Mesenchymal stem cell (in vitro differentiated cells and primary cell): ENCODE results near the gene PABPC5. TPM values are rescaled to one million over a fixed set of nuclear protein-coding genes. Genes with fewer than 3 reads are reported as not detected.
A peak's percentile ranks its signal among the peaks of the same experiment; 100 is the strongest.

Experiments used
- DNase-seq: peaks from one replicate; pipeline ENCODE4 v3.0.0-alpha.2; 2013
- H2AFZ ChIP-seq: one replicate; pipeline ENCODE4 v1.6.1; 2013; ENCODE audit warnings: low read depth, mild to moderate bottlenecking, control low read depth, inconsistent platforms, low read length, moderate library complexity
- H2AK5ac ChIP-seq: 2 replicates; pipeline ENCODE4 v1.6.1; 2013; ENCODE audit warnings: low read length, moderate library complexity, mild to moderate bottlenecking, inconsistent platforms; ENCODE audit not compliant: severe bottlenecking
- H2BK120ac ChIP-seq: one replicate; pipeline ENCODE4 v1.6.1; 2013; ENCODE audit warnings: low read depth, mild to moderate bottlenecking, inconsistent platforms, low read length, moderate library complexity
- H2BK12ac ChIP-seq, 2 experiments: one replicate each; pipeline ENCODE4 v1.6.1; 2013; ENCODE audit warnings: inconsistent platforms in 2 of 2, low read length in 2 of 2, mild to moderate bottlenecking in 2 of 2, moderate library complexity in 2 of 2, control low read depth in 1 of 2
- H2BK15ac ChIP-seq: one replicate; pipeline ENCODE4 v1.6.1; 2013; ENCODE audit warnings: mild to moderate bottlenecking, low read depth, inconsistent platforms; ENCODE audit not compliant: poor library complexity, severe bottlenecking
- H2BK5ac ChIP-seq: 2 replicates; pipeline ENCODE4 v1.6.1; 2013; ENCODE audit warnings: low read depth, mild to moderate bottlenecking, low read length, control low read depth, inconsistent platforms; ENCODE audit not compliant: poor library complexity, severe bottlenecking
- H3K14ac ChIP-seq, 2 experiments: one replicate each; pipeline ENCODE4 v1.6.1; 2013; ENCODE audit warnings: inconsistent platforms in 2 of 2, low read length in 2 of 2, control low read depth in 1 of 2, mild to moderate bottlenecking in 1 of 2, moderate library complexity in 1 of 2
- H3K18ac ChIP-seq, 2 experiments: one replicate each; pipeline ENCODE4 v1.6.1; 2013; ENCODE audit warnings: inconsistent platforms in 2 of 2, low read length in 2 of 2, control low read depth in 1 of 2, low read depth in 1 of 2, mild to moderate bottlenecking in 1 of 2
- H3K23ac ChIP-seq, 2 experiments: one replicate each; pipeline ENCODE4 v1.6.1; 2013; ENCODE audit warnings: inconsistent platforms in 2 of 2, low read length in 2 of 2, mild to moderate bottlenecking in 2 of 2, moderate library complexity in 2 of 2, control low read depth in 1 of 2
- H3K27ac ChIP-seq: 2 replicates; pipeline ENCODE4 v1.5.1; 2013; ENCODE audit warnings: mild to moderate bottlenecking, moderate library complexity, low read length, control low read depth, inconsistent platforms; ENCODE audit not compliant: poor library complexity, severe bottlenecking
- H3K27me3 ChIP-seq, 2 experiments: 2 replicates each; pipeline versions ENCODE4 v1.6.1 to v1.7.0; 2013; ENCODE audit warnings: low read length in 2 of 2, mild to moderate bottlenecking in 2 of 2, moderate library complexity in 2 of 2, control low read depth in 1 of 2, inconsistent platforms in 1 of 2; ENCODE audit not compliant: control insufficient read depth in 1 of 2, insufficient read depth in 1 of 2
- H3K36me3 ChIP-seq, 2 experiments: 2 replicates each; pipeline versions ENCODE4 v1.6.1 to v1.7.0; 2013; ENCODE audit warnings: low read length in 2 of 2, control low read depth in 1 of 2, inconsistent platforms in 1 of 2, low read depth in 1 of 2, mild to moderate bottlenecking in 1 of 2; ENCODE audit not compliant: insufficient read depth in 2 of 2, control insufficient read depth in 1 of 2
- H3K4ac ChIP-seq, 2 experiments: one replicate each; pipeline ENCODE4 v1.6.1; 2013; ENCODE audit warnings: inconsistent platforms in 2 of 2, low read length in 2 of 2, mild to moderate bottlenecking in 2 of 2, moderate library complexity in 2 of 2, control low read depth in 1 of 2, low read depth in 1 of 2
- H3K4me1 ChIP-seq: 2 replicates; pipeline ENCODE4 v1.6.1; 2013; ENCODE audit warnings: low read depth, low read length, control low read depth; ENCODE audit not compliant: control insufficient read depth, insufficient read depth
- H3K4me2 ChIP-seq: 2 replicates; pipeline ENCODE4 v1.6.1; 2013; ENCODE audit warnings: low read length, mild to moderate bottlenecking, inconsistent platforms; ENCODE audit not compliant: poor library complexity, severe bottlenecking
- H3K4me3 ChIP-seq, 2 experiments: 2 replicates each; pipeline versions ENCODE4 v1.5.1 to v1.7.0; 2013; ENCODE audit warnings: low read length in 2 of 2, mild to moderate bottlenecking in 2 of 2, control low read depth in 1 of 2, low read depth in 1 of 2; ENCODE audit not compliant: insufficient read depth in 1 of 2
- H3K79me1 ChIP-seq: replicated peaks from 2 replicates; pipeline ENCODE4 v1.6.1; 2013; ENCODE audit warnings: mild to moderate bottlenecking, control low read depth, low read length, inconsistent platforms; ENCODE audit not compliant: poor library complexity, severe bottlenecking
- H3K9ac ChIP-seq: 2 replicates; pipeline ENCODE4 v1.7.0; 2013; ENCODE audit warnings: mild to moderate bottlenecking, low read length, moderate library complexity
- H3K9me3 ChIP-seq: 2 replicates; pipeline ENCODE4 v1.7.0; 2013; ENCODE audit warnings: mild to moderate bottlenecking, low read length; ENCODE audit not compliant: control insufficient read depth
- H4K8ac ChIP-seq: one replicate; pipeline ENCODE4 v1.6.1; 2013; ENCODE audit warnings: inconsistent platforms, mild to moderate bottlenecking, low read length, moderate library complexity
- H4K91ac ChIP-seq: one replicate; pipeline ENCODE4 v1.6.1; 2013; ENCODE audit warnings: mild to moderate bottlenecking, low read length, inconsistent platforms
- WGBS: methylation state at CpG from one replicate; pipeline ENCODE4 v1.1.7; 2013; ENCODE audit warnings: mixed read lengths; 5-methylcytosine and 5-hydroxymethylcytosine counted together
- polyA plus RNA-seq, 2 experiments: library from polyadenylated mRNA; stranded (reverse); fragments of 200-250 nt; gene quantifications; one replicate each; pipeline ENCODE4 v1.2.3, GENCODE V29; 2013

Gene PABPC5
- 0.48 TPM for polyA plus RNA-seq (2013, experiment 1 of 2)
- polyA plus RNA-seq (2013, experiment 2 of 2): 0.45 TPM

GRCh38 chrX:91434351-91435168 is at the start of gene PABPC5:
TSS of gene PABPC5 (plus strand) at chrX:91434839. CDS start at chrX:91435578, 739 bp downstream.
- Histone ChIP-seq H2BK120ac (no peak within 1 kb of the TSS), H3K79me1 (peaks cover 4% of the 10 kb centered on the region), H3K27ac (peak within 1 kb of the TSS; percentile 78), H4K91ac (no peak within 1 kb of the TSS), H2BK12ac (no peak within 1 kb of the TSS), H3K23ac (no peak within 1 kb of the TSS), H3K4me2 (peak within 1 kb of the TSS; percentile 76), H2AFZ (peak within 1 kb of the TSS; percentile 30), H3K4ac (no peak within 1 kb of the TSS), H3K9ac (peak within 1 kb of the TSS; percentile 92), H2BK15ac (peak within 1 kb of the TSS; percentile 83), H3K18ac (peak within 1 kb of the TSS in 1 of 2 experiments; percentile 40), H3K9me3 (no peaks in the 10 kb centered on the region), H3K4me1 (peaks cover 5% of the 10 kb centered on the region), H2AK5ac (no peak within 1 kb of the TSS), H3K4me3 (peak within 1 kb of the TSS; percentile 63 to 81), H3K36me3 (no peaks in the 10 kb centered on the region), H4K8ac (peak within 1 kb of the TSS; percentile 54), H3K14ac (no peak within 1 kb of the TSS), H3K27me3 (peaks cover 0 to 12% of the 10 kb centered on the region in 2 experiments), H2BK5ac (no peak within 1 kb of the TSS)
- WGBS: under 1% methylated on average over 38 of the region's 48 CpGs
- DNase-seq: peak; percentile 82

- H2BK15ac ChIP-seq: no peak overlapping the region
- H2AK5ac ChIP-seq: no peak overlapping the region
- H3K9me3 ChIP-seq: no peaks in the 10 kb centered on the region
These were observed 45.6 kb upstream of the PABPC5 start for GRCh38 chrX:91389026-91389425.

GRCh38 chrX:91414713-91415112 is 19.9 kb upstream of the PABPC5 start:
- Histone ChIP-seq H3K14ac (no peak overlapping the region), H2AK5ac (no peak overlapping the region), H3K9ac (no peak overlapping the region), H2BK120ac (no peak overlapping the region), H3K27me3 (no peaks in the 10 kb centered on the region), H4K8ac (no peak overlapping the region), H3K18ac (no peak overlapping the region), H3K23ac (no peak overlapping the region), H3K36me3 (no peaks in the 10 kb centered on the region), H2BK5ac (no peak overlapping the region), H3K4me3 (no peak overlapping the region), H2AFZ (no peak overlapping the region), H2BK12ac (no peak overlapping the region), H3K4me2 (no peak overlapping the region), H4K91ac (no peak overlapping the region), H2BK15ac (no peak overlapping the region), H3K27ac (no peak overlapping the region), H3K79me1 (no peaks in the 10 kb centered on the region), H3K9me3 (peaks cover 5% of the 10 kb centered on the region), H3K4me1 (no peaks in the 10 kb centered on the region), H3K4ac (no peak overlapping the region)
- DNase-seq: no peak
- WGBS: 0% methylated on average over 3 of the region's 6 CpGs

More at GRCh38 chrX:91389026-91389425, 45.6 kb upstream of the PABPC5 start:
- Histone ChIP-seq H2AFZ (no peak overlapping the region), H4K91ac (no peak overlapping the region), H3K23ac (no peak overlapping the region), H4K8ac (no peak overlapping the region), H3K4ac (no peak overlapping the region), H3K4me1 (no peaks in the 10 kb centered on the region), H3K4me2 (no peak overlapping the region), H2BK120ac (no peak overlapping the region), H3K18ac (no peak overlapping the region), H3K27me3 (no peaks in the 10 kb centered on the region), H3K36me3 (no peaks in the 10 kb centered on the region), H3K14ac (no peak overlapping the region), H3K27ac (no peak overlapping the region), H2BK5ac (no peak overlapping the region), H3K79me1 (no peaks in the 10 kb centered on the region), H3K9ac (no peak overlapping the region), H2BK12ac (no peak overlapping the region), H3K4me3 (no peak overlapping the region)
- DNase-seq: no peak
- WGBS: no CpG with 5 or more reads among the region's 2 CpGs

GRCh38 chrX:91435395-91435794 is 756 bp downstream of the PABPC5 start:
- 72% methylated on average over 13 of the region's 14 CpGs for WGBS
- no peak overlapping the region for H3K4ac ChIP-seq

More at GRCh38 chrX:91435395-91435794, 756 bp downstream of the PABPC5 start:
- Histone ChIP-seq H3K18ac (peak overlapping the region in 1 of 2 experiments; percentile 40), H3K4me2 (peak overlapping the region; percentile 76), H3K9ac (peak overlapping the region; percentile 92), H3K27me3 (peaks cover 0 to 12% of the 10 kb centered on the region in 2 experiments), H3K23ac (no peak overlapping the region), H2BK5ac (no peak overlapping the region), H3K9me3 (no peaks in the 10 kb centered on the region), H3K79me1 (peaks cover 4% of the 10 kb centered on the region), H3K4me3 (peak overlapping the region in 1 of 2 experiments; percentile 81), H2BK12ac (no peak overlapping the region), H3K36me3 (no peaks in the 10 kb centered on the region), H2BK15ac (no peak overlapping the region), H2AFZ (no peak overlapping the region), H3K4me1 (peaks cover 5% of the 10 kb centered on the region), H4K8ac (no peak overlapping the region), H3K14ac (no peak overlapping the region), H3K27ac (peak overlapping the region; percentile 78), H2AK5ac (no peak overlapping the region), H2BK120ac (no peak overlapping the region), H4K91ac (no peak overlapping the region)
- no peak for DNase-seq
